Esophagus squamous epithelium (tissue), 4 donors: ENCODE results near the gene TNFRSF18.
A peak's percentile ranks its signal among the peaks of the same experiment; 100 is the strongest.

ENCODE experiments used
- POLR2A ChIP-seq, 4 donors: fragments of 450-650 bp; IDR thresholded peaks; one replicate each; pipeline ENCODE4 v1.6.1; 2017; ENCODE audit warnings: antibody characterized with exemption in 4 of 4, mild to moderate bottlenecking in 4 of 4, moderate library complexity in 3 of 4
- TF ChIP-seq, protein P1 (sequence below), 6 experiments: fragments of 450-650 bp in 4 of 6; fragments of 200-600 bp in 2 of 6; sonication (generic) in 2 of 6; IDR thresholded peaks; one replicate each; pipeline ENCODE4 v1.5.1; 2016 to 2019; ENCODE audit warnings: antibody characterized with exemption in 6 of 6, mild to moderate bottlenecking in 4 of 6, moderate library complexity in 4 of 6

GRCh38 chr1:1200876-1201810, 5.2 kb downstream of the TNFRSF18 start:
- TF ChIP-seq, protein P1, sequence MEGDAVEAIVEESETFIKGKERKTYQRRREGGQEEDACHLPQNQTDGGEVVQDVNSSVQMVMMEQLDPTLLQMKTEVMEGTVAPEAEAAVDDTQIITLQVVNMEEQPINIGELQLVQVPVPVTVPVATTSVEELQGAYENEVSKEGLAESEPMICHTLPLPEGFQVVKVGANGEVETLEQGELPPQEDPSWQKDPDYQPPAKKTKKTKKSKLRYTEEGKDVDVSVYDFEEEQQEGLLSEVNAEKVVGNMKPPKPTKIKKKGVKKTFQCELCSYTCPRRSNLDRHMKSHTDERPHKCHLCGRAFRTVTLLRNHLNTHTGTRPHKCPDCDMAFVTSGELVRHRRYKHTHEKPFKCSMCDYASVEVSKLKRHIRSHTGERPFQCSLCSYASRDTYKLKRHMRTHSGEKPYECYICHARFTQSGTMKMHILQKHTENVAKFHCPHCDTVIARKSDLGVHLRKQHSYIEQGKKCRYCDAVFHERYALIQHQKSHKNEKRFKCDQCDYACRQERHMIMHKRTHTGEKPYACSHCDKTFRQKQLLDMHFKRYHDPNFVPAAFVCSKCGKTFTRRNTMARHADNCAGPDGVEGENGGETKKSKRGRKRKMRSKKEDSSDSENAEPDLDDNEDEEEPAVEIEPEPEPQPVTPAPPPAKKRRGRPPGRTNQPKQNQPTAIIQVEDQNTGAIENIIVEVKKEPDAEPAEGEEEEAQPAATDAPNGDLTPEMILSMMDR (IDR thresholded peaks at IDR 0.05), result no peak
- TF ChIP-seq POLR2A (IDR thresholded peaks at IDR 0.05), result peak in 1 of 4 donors; percentile 48
